ENCODE data around the gene MAP9. TPM values are rescaled to one million over a fixed set of nuclear protein-coding genes. Genes with fewer than 3 reads are reported as not detected.

MAP9 gene
- total RNA-seq, 2 donors from 2014 or later: 8.0 to 9.9 TPM

- H3K27ac Mint-ChIP-seq: no peak overlapping the region
- H3K27me3 Mint-ChIP-seq (ENCODE audit: low read depth): peaks cover 21% of the 10 kb centered on the region
- no peaks in the 10 kb centered on the region for H3K9me3 Mint-ChIP-seq
- ATAC-seq (replicated peaks in 1 of 2) (no peak), DNase-seq (no peak)
- H3K4me3 Mint-ChIP-seq: no peak overlapping the region
- no peaks in the 10 kb centered on the region for H3K36me3 Mint-ChIP-seq (ENCODE audit: insufficient read depth in 2 of 2)
- H3K4me1 Mint-ChIP-seq (ENCODE audit: low read depth): no peaks in the 10 kb centered on the region
Measured at GRCh38 chr4:155399974-155400697, 23.4 kb upstream of the MAP9 start.

- H3K4me1 Mint-ChIP-seq (ENCODE audit: low read depth): no peaks in the 10 kb centered on the region
Measured at GRCh38 chr4:155392481-155393184, 15.9 kb upstream of the MAP9 start.

DNA sequence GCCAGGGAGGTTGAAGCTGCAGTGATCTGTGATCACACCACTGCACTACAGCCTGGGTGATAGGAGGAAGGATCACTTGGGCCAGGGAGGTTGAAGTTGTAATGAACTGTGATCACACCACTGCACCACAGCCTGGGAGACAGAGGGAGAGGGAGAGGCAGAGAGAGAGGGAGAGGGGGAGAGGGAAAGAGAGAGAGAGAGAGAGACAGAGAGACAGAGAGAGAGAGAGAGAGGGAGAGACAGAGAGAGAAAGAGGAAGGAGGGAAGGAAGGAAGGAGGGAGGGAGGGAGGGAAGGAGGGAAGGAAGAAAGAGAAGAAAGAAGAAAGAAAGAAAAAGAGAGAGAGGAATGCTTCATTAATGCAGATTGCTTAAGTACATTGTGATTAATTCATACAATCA, 15.2 kb upstream of the MAP9 start:
- H3K9me3 Mint-ChIP-seq: no peaks in the 10 kb centered on the region
- H3K36me3 Mint-ChIP-seq (ENCODE audit: insufficient read depth in 2 of 2): no peaks in the 10 kb centered on the region
- H3K27me3 Mint-ChIP-seq (ENCODE audit: low read depth): peaks cover 11% of the 10 kb centered on the region
- DNase-seq (no peak), ATAC-seq (replicated peaks in 1 of 2) (no peak)
- no peak overlapping the region for H3K4me3 Mint-ChIP-seq
- H3K27ac Mint-ChIP-seq: no peak overlapping the region
- no peaks in the 10 kb centered on the region for H3K4me1 Mint-ChIP-seq (ENCODE audit: low read depth)

More at GRCh38 chr4:155392481-155393184, 15.9 kb upstream of the MAP9 start:
- DNase-seq: no peak
- ATAC-seq (replicated peaks in 1 of 2): no peak
- H3K4me3 Mint-ChIP-seq: no peak overlapping the region
- H3K36me3 Mint-ChIP-seq (ENCODE audit: insufficient read depth in 2 of 2): no peaks in the 10 kb centered on the region
- peaks cover 17% of the 10 kb centered on the region for H3K27me3 Mint-ChIP-seq (ENCODE audit: low read depth)
- H3K27ac Mint-ChIP-seq: no peak overlapping the region
- no peaks in the 10 kb centered on the region for H3K9me3 Mint-ChIP-seq

DNA sequence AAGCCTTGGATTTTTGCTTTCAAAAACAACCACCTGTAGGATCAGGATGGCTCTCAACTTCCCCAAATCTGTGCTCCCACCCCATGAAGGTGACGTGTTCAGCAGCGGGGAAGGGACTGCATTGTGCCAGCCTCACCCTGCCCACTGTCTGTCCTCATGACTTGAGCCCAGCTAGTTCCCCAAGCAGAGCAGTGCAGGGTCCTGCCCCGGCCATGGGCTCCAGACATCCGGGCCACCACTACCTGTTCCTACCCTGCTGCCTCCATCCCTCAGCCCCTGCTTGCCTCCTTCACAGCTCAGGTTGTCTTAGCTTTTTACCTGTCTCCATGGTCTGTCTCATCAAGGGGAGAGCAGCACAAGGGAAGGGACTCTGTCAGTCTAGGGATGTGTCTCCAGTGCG, 11.4 kb upstream of the MAP9 start:
- DNase-seq (no peak), ATAC-seq (replicated peaks in 1 of 2) (no peak)
- Mint-ChIP-seq H3K36me3 (ENCODE audit: insufficient read depth in 2 of 2) (no peaks in the 10 kb centered on the region), H3K27me3 (ENCODE audit: low read depth) (peaks cover under 1% of the 10 kb centered on the region), H3K4me3 (no peak overlapping the region), H3K4me1 (ENCODE audit: low read depth) (no peaks in the 10 kb centered on the region), H3K27ac (no peak overlapping the region), H3K9me3 (no peaks in the 10 kb centered on the region)

DNA sequence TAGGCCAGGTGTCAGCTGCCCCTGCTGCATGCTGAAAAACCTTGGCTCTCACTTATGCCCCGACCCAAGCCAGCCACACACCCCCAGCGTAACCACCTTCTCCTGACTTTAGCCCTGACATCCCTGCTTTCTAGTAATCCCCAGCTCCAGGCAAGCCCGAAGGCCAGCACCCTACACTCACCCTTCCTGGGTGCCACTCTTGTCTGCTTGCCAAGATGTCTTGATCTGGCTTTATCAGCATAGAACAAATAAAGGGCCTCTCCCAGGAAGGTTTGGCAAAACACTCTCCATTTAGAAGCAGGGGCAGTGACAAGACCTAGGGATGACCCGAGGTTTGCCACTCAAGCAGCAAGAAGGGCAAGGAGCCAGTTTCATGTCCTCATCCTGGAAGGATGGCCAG, 6.8 kb upstream of the MAP9 start:
- H3K27ac Mint-ChIP-seq: no peak overlapping the region
- no peak overlapping the region for H3K4me3 Mint-ChIP-seq
- H3K4me1 Mint-ChIP-seq (ENCODE audit: low read depth): no peaks in the 10 kb centered on the region
- ATAC-seq (replicated peaks in 1 of 2) (no peak), DNase-seq (no peak)
- peaks cover 6% of the 10 kb centered on the region for H3K27me3 Mint-ChIP-seq (ENCODE audit: low read depth)
- H3K36me3 Mint-ChIP-seq (ENCODE audit: insufficient read depth in 2 of 2): no peaks in the 10 kb centered on the region
- H3K9me3 Mint-ChIP-seq: no peaks in the 10 kb centered on the region

GRCh38 chr4:155377276-155377675, 511 bp upstream of the MAP9 start:
- DNase-seq (no peak), ATAC-seq (replicated peaks in 1 of 2) (no peak)
- Mint-ChIP-seq H3K9me3 (no peaks in the 10 kb centered on the region), H3K4me1 (ENCODE audit: low read depth) (peaks cover 23% of the 10 kb centered on the region), H3K27ac (no peak overlapping the region), H3K36me3 (ENCODE audit: insufficient read depth in 2 of 2) (peaks cover 0 to 1% of the 10 kb centered on the region in 2 donors), H3K27me3 (ENCODE audit: low read depth) (peaks cover 6% of the 10 kb centered on the region), H3K4me3 (peak overlapping the region; percentile 87 to 94)

DNA sequence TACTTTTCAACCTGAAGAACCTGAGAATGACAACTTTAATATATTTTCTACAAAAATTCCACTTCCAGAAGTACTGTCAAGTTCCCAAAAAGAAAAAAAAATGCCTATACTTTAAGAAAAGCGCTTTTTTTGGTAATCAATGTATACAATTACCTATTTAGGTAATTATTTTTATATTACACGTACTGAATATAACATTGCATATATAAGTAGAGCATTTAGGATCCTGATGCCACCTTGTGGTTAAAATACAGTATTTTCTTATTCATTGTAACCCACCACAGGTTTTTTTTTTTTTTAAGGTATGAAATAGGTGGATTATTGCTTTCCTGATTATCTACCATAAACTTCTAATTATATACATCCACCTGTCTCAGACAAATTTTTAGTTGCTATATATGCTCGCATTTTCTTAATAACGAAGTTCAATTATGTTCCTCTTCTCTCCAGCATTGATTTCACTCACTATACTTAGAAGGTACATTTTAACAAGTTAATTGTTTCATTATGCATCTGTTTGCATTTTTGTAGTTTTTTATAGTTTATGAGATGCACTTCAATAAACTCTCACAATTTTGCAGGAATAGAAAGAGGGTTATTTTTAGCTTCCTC, 5.2 kb downstream of the MAP9 start:
- no peak for DNase-seq
- Mint-ChIP-seq H3K4me1 (ENCODE audit: low read depth) (peaks cover 18% of the 10 kb centered on the region), H3K9me3 (no peaks in the 10 kb centered on the region), H3K4me3 (no peak overlapping the region), H3K27ac (no peak overlapping the region), H3K27me3 (ENCODE audit: low read depth) (no peaks in the 10 kb centered on the region), H3K36me3 (ENCODE audit: insufficient read depth in 2 of 2) (peaks cover 0 to 1% of the 10 kb centered on the region in 2 donors)
- no peak for ATAC-seq (replicated peaks in 1 of 2)

- peaks cover 2 to 4% of the 10 kb centered on the region in 2 donors for H3K36me3 Mint-ChIP-seq (ENCODE audit: insufficient read depth in 2 of 2)
- no peak overlapping the region for H3K27ac Mint-ChIP-seq
- H3K4me1 Mint-ChIP-seq (ENCODE audit: low read depth): no peaks in the 10 kb centered on the region
- H3K27me3 Mint-ChIP-seq (ENCODE audit: low read depth): no peaks in the 10 kb centered on the region
- ATAC-seq (replicated peaks in 1 of 2): no peak
- no peaks in the 10 kb centered on the region for H3K9me3 Mint-ChIP-seq
- no peak for DNase-seq
- no peak overlapping the region for H3K4me3 Mint-ChIP-seq
Measured at GRCh38 chr4:155367608-155368007, 9.2 kb downstream of the MAP9 start.

- H3K4me1 Mint-ChIP-seq (ENCODE audit: low read depth): no peaks in the 10 kb centered on the region
- H3K36me3 Mint-ChIP-seq (ENCODE audit: insufficient read depth in 2 of 2): peaks cover 4 to 5% of the 10 kb centered on the region in 2 donors
- no peak overlapping the region for H3K4me3 Mint-ChIP-seq
- H3K27me3 Mint-ChIP-seq (ENCODE audit: low read depth): no peaks in the 10 kb centered on the region
- peak; percentile 40 to 51 for DNase-seq
- peak overlapping the region; percentile 81 for H3K27ac Mint-ChIP-seq
- ATAC-seq (replicated peaks in 1 of 2): peak; percentile 55 to 63
- H3K9me3 Mint-ChIP-seq: no peaks in the 10 kb centered on the region
Measured at GRCh38 chr4:155353923-155354540, 22.7 kb downstream of the MAP9 start.

- Mint-ChIP-seq H3K36me3 (ENCODE audit: insufficient read depth in 2 of 2) (peaks cover 0 to 1% of the 10 kb centered on the region in 2 donors), H3K4me1 (ENCODE audit: low read depth) (no peaks in the 10 kb centered on the region), H3K27me3 (ENCODE audit: low read depth) (no peaks in the 10 kb centered on the region), H3K27ac (no peak overlapping the region), H3K4me3 (no peak overlapping the region), H3K9me3 (peaks cover 0 to 3% of the 10 kb centered on the region in 2 donors)
- DNase-seq (no peak), ATAC-seq (replicated peaks in 1 of 2) (peak in 1 of 2 donors; percentile 21)
Measured at GRCh38 chr4:155342142-155342541, 34.6 kb downstream of the MAP9 start.

DNA sequence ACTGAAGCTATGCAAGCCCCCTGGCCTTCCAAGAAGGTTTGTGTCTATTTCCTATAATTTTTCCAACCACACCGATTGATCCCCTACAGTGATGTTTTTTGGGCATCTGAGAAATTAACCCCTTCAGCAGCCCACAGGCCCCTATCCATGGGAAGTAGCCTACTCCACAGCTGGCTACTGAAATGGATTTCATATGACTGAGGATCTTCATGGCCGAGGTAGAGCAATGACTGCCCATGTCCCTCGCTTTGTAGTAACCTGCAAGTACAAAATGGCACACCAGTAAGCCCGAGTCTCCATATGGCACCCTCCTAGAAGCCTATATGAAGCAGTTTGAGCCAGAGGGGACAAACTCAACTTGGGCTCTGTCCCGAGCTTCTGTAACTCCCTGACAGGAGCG, 36.8 kb downstream of the MAP9 start:
- Mint-ChIP-seq H3K4me1 (ENCODE audit: low read depth) (no peaks in the 10 kb centered on the region), H3K36me3 (ENCODE audit: insufficient read depth in 2 of 2) (no peaks in the 10 kb centered on the region), H3K27me3 (ENCODE audit: low read depth) (peaks cover 9% of the 10 kb centered on the region), H3K4me3 (no peak overlapping the region), H3K9me3 (peaks cover 0 to 9% of the 10 kb centered on the region in 2 donors), H3K27ac (no peak overlapping the region)
- DNase-seq: no peak
- no peak for ATAC-seq (replicated peaks in 1 of 2)

- Mint-ChIP-seq H3K9me3 (peaks cover 0 to 9% of the 10 kb centered on the region in 2 donors), H3K36me3 (ENCODE audit: insufficient read depth in 2 of 2) (no peaks in the 10 kb centered on the region), H3K4me1 (ENCODE audit: low read depth) (no peaks in the 10 kb centered on the region), H3K4me3 (no peak overlapping the region), H3K27ac (no peak overlapping the region), H3K27me3 (ENCODE audit: low read depth) (peaks cover 9% of the 10 kb centered on the region)
- no peak for ATAC-seq (replicated peaks in 1 of 2)
- no peak for DNase-seq
Measured at GRCh38 chr4:155339588-155339987, 37.2 kb downstream of the MAP9 start.

DNA sequence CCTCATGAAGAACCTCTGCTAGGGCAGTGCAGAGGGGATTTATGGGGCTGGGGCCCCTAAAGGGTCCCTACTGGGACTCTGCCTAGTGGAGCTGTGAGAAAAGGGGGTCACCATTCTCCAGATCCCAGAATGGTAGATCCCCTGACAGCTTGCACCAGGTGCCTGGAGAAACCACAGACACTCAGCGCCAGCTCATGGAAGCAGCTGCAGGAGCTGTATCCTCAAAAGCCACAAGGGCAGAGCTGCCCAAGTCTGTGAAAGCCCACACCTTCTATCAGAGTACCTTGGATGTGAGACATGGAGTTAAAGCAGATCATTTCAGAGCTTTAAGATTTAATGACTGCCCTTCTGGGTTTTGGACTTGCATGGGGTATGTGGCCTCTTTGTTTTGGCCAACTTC, 38.6 kb downstream of the MAP9 start:
- no peak overlapping the region for H3K4me3 Mint-ChIP-seq
- no peak overlapping the region for H3K27ac Mint-ChIP-seq
- peaks cover 0 to 9% of the 10 kb centered on the region in 2 donors for H3K9me3 Mint-ChIP-seq
- peaks cover 9% of the 10 kb centered on the region for H3K27me3 Mint-ChIP-seq (ENCODE audit: low read depth)
- no peak for DNase-seq
- ATAC-seq (replicated peaks in 1 of 2): no peak
- no peaks in the 10 kb centered on the region for H3K36me3 Mint-ChIP-seq (ENCODE audit: insufficient read depth in 2 of 2)
- H3K4me1 Mint-ChIP-seq (ENCODE audit: low read depth): no peaks in the 10 kb centered on the region
